Natural killer cell treated with Interleukin-12 subunit alpha and Interleukin-12 subunit beta and Interleukin-15 and Interleukin-18, amount 100 ng/mL, for 72 hours (primary cell): ENCODE measurements around the gene TP53RK. TPM values are rescaled to one million over a fixed set of nuclear protein-coding genes. Genes with fewer than 3 reads are reported as not detected.
A peak's percentile ranks its signal among the peaks of the same experiment; 100 is the strongest.

Experiments used
- ATAC-seq, 2 donors: fragments of 150-1000 bp; cut with Tn5 transposase in 1 of 2; sonication (Bioruptor Pico), chemical (Tn5 transposase) in 1 of 2; 2 replicates each; pipeline ENCODE4 v1.10.0; 2021
- DNase-seq: peaks from one replicate; pipeline ENCODE4 v3.0.0; 2022; ENCODE audit warnings: low spot score
- H3K27ac Mint-ChIP-seq, 2 donors: 1 replicate in 1 of 2; 2 replicates in 1 of 2; pipeline ENCODE4 v1.8.0; 2022; ENCODE audit warnings: mixed read lengths in 2 of 2, mild to moderate bottlenecking in 1 of 2, moderate library complexity in 1 of 2
- H3K27me3 Mint-ChIP-seq, 2 donors: 1 replicate in 1 of 2; 2 replicates in 1 of 2; pipeline ENCODE4 v1.8.0; 2022; ENCODE audit warnings: mixed read lengths in 2 of 2
- H3K36me3 Mint-ChIP-seq: one replicate; pipeline ENCODE4 v1.8.0; 2022; ENCODE audit warnings: mixed read lengths
- H3K4me1 Mint-ChIP-seq, 2 donors: 1 replicate in 1 of 2; 2 replicates in 1 of 2; pipeline ENCODE4 v1.8.0; 2022; ENCODE audit warnings: low read depth in 2 of 2, mixed read lengths in 2 of 2, mild to moderate bottlenecking in 1 of 2
- H3K4me3 Mint-ChIP-seq: one replicate; pipeline ENCODE4 v1.8.0; 2022; ENCODE audit warnings: mixed read lengths
- H3K9me3 Mint-ChIP-seq: 2 replicates; pipeline ENCODE4 v1.8.0; 2022; ENCODE audit warnings: mixed read lengths
- total RNA-seq, 2 donors: library from RNA; stranded (reverse); gene quantifications; one replicate each; pipeline ENCODE4 v1.2.3, GENCODE V29; 2022

The TP53RK gene
- total RNA-seq, result 10 to 100 TPM; 14.1 to 16.8 TPM

DNA sequence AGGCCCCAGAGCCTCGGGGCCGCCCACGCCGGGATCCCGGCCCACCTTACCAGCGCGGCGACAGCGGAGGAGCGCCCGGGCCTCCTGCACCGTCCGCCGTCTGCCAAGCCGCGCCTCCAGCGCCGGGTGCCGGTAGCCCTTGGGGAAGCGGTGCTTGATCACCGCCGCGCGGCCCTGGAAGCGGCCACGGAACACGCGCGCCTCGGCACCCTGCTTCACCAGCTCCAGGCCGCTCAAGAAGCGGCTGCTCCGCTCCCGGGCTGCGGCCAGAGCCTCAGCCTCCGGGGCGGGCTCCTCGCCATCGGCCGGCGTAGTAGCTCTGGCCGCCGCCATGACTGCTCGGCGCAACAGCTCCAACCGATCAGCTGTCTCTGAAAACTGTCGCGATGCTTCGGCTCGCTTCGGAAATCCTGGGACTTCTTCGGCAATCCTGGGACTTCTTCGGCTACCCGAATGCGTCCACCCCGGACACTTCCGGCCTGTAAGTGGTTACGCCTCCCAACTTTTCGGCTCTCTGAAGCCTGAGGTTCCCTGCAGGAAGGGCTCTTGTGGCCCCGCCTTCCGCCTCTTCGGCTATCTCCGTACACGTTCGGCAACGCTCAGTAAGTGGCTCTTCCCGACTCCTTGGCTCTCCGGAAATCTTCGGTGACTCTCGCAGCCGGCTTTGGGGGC is at the start of gene TP53RK:
TSS of gene TP53RK (minus strand) at position 363 of the 672 bp plus-strand sequence. CDS start at position 333, 30 bp downstream.
- Mint-ChIP-seq H3K9me3 (no peaks in the 10 kb centered on the region), H3K4me1 (peaks cover 30 to 46% of the 10 kb centered on the region in 2 donors), H3K4me3 (peak within 1 kb of the TSS; percentile 93), H3K27me3 (no peaks in the 10 kb centered on the region), H3K27ac (peak within 1 kb of the TSS; percentile 84 to 94), H3K36me3 (peaks cover 24% of the 10 kb centered on the region)
- DNase-seq (peak; percentile 98), ATAC-seq (peak; percentile 97 to 98)

DNA sequence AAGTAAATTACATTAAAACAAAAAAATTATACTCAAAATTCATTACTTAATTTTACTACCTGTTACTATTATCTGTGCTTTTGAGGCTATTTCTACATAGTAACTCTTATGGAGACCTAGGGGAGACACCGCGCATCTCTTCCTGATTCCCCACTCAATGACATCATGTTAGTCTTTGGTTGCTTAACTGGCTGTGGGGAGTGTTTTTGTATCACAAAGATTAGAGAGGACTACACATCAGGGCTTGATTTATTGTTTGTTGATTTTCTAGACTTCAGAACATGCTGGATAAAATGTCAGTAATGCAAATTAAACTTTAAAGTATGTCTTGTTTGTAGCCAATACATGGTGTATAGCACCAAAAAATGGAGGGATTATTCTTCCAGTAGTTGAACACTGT is 46.2 kb upstream of the TP53RK start:
- H3K9me3 Mint-ChIP-seq, result no peaks in the 10 kb centered on the region
- no peak overlapping the region for H3K4me3 Mint-ChIP-seq
- H3K27ac Mint-ChIP-seq, result no peak overlapping the region
- ATAC-seq (no peak), DNase-seq (no peak)
- peaks cover 12 to 18% of the 10 kb centered on the region in 2 donors for H3K27me3 Mint-ChIP-seq
- no peaks in the 10 kb centered on the region for H3K36me3 Mint-ChIP-seq
- peaks cover 0 to 3% of the 10 kb centered on the region in 2 donors for H3K4me1 Mint-ChIP-seq

DNA sequence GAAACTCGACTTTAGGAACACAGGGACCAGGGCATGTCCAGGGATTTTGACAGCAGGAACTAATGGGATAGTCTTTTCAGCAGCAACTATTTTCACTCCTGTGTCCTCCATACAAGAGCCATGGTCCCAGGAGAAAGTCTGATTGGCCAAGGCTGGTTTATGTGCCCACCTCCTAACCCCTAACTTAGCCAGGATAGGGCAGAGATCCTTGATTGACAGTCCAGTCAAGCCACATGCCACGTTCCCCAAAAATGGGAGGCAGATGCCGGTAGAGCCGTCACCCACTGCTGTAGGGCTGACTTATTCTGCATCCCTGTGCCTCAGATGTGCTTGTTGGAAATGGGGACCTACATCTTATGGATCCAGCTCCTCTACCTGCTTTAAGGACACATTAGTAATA is 42.5 kb upstream of the TP53RK start:
- Mint-ChIP-seq H3K27me3 (peaks cover 2 to 7% of the 10 kb centered on the region in 2 donors), H3K27ac (no peak overlapping the region), H3K9me3 (no peaks in the 10 kb centered on the region), H3K4me1 (no peaks in the 10 kb centered on the region), H3K36me3 (no peaks in the 10 kb centered on the region), H3K4me3 (no peak overlapping the region)
- ATAC-seq (no peak), DNase-seq (no peak)

GRCh38 chr20:46725186-46726165 is 36.2 kb upstream of the TP53RK start:
- no peaks in the 10 kb centered on the region for H3K36me3 Mint-ChIP-seq
- peak in 1 of 2 donors; percentile 37 for ATAC-seq
- no peak overlapping the region for H3K4me3 Mint-ChIP-seq
- H3K4me1 Mint-ChIP-seq, result no peaks in the 10 kb centered on the region
- H3K27me3 Mint-ChIP-seq, result peaks cover 2 to 7% of the 10 kb centered on the region in 2 donors
- H3K27ac Mint-ChIP-seq, result no peak overlapping the region
- DNase-seq, result no peak
- no peaks in the 10 kb centered on the region for H3K9me3 Mint-ChIP-seq

DNA sequence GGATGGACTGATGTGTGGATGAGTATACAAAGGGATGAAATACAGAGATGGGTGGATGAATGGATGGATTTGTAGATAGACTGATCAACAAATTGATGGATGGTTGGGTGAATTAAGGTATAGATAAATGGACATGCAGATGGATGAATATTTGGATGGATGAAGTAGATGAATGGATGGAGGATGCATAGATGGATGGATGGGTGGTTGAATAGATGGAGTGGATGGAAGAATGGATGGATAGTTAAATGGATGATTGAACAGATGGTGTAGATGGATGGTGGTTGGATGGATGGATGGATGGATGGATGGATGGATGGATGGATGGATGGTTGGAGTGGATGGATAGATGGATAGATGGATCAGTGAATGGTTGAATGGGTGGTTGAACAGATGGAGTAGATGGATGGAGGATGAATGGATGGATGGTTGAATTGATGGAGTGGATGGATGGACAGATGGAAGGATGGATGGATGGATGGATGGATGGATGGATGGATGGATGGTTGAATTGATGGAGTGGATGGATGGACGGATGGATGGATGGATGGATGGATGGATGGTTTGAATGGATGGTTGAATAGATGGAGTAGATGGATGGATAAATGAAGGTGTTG is 35.2 kb upstream of the TP53RK start:
- Mint-ChIP-seq H3K27ac (no peak overlapping the region), H3K4me1 (no peaks in the 10 kb centered on the region), H3K27me3 (no peaks in the 10 kb centered on the region), H3K9me3 (no peaks in the 10 kb centered on the region), H3K36me3 (no peaks in the 10 kb centered on the region), H3K4me3 (no peak overlapping the region)
- DNase-seq (no peak), ATAC-seq (no peak)

DNA sequence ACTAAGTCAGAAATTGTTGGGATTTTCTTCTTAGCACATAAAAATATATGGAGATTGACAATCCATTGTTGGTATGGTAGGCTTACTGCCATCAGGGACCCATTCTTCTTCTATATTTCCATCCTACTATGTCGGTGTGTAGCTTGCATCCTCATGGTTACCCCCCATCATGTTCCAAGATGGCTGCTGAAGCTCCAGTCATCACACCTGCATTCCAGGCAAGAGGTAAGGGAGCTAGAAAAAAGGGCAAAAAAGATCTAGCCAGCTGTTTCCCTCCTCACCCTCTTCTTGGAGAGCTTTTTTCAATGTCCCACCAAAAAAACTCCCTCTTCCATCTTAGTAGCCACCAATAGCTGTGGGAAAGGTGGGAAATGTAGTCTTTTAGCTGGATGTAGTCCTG is 33.8 kb upstream of the TP53RK start:
- DNase-seq (no peak), ATAC-seq (no peak)
- no peaks in the 10 kb centered on the region for H3K27me3 Mint-ChIP-seq
- H3K36me3 Mint-ChIP-seq, result no peaks in the 10 kb centered on the region
- no peaks in the 10 kb centered on the region for H3K9me3 Mint-ChIP-seq
- H3K27ac Mint-ChIP-seq, result no peak overlapping the region
- no peak overlapping the region for H3K4me3 Mint-ChIP-seq
- no peaks in the 10 kb centered on the region for H3K4me1 Mint-ChIP-seq

GRCh38 chr20:46722450-46722849 is 33.2 kb upstream of the TP53RK start:
- Mint-ChIP-seq H3K36me3 (no peaks in the 10 kb centered on the region), H3K4me3 (no peak overlapping the region), H3K27ac (no peak overlapping the region), H3K4me1 (no peaks in the 10 kb centered on the region), H3K27me3 (no peaks in the 10 kb centered on the region), H3K9me3 (no peaks in the 10 kb centered on the region)
- ATAC-seq, result no peak
- no peak for DNase-seq

DNA sequence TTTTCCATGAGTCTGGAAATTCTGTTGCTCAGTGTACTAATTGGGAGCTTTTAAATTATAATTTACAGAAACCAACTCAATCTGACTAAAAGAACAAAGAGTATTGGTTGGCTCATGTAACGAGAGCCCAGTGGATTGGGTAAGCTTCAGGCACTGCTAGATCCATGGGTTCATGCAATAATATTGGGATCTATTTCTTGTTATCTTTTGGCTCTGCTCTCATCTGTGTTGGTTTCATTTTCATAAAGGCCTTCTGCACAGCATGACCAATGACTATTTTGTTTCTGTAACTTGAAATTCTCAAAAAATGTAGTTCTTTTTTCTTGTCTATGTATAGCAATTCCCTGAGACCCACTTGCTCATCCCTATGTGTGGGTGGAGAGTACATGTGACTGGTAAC is 32.2 kb upstream of the TP53RK start:
- Mint-ChIP-seq H3K27ac (no peak overlapping the region), H3K4me1 (no peaks in the 10 kb centered on the region), H3K4me3 (no peak overlapping the region), H3K9me3 (no peaks in the 10 kb centered on the region), H3K27me3 (no peaks in the 10 kb centered on the region), H3K36me3 (no peaks in the 10 kb centered on the region)
- ATAC-seq, result no peak
- no peak for DNase-seq

DNA sequence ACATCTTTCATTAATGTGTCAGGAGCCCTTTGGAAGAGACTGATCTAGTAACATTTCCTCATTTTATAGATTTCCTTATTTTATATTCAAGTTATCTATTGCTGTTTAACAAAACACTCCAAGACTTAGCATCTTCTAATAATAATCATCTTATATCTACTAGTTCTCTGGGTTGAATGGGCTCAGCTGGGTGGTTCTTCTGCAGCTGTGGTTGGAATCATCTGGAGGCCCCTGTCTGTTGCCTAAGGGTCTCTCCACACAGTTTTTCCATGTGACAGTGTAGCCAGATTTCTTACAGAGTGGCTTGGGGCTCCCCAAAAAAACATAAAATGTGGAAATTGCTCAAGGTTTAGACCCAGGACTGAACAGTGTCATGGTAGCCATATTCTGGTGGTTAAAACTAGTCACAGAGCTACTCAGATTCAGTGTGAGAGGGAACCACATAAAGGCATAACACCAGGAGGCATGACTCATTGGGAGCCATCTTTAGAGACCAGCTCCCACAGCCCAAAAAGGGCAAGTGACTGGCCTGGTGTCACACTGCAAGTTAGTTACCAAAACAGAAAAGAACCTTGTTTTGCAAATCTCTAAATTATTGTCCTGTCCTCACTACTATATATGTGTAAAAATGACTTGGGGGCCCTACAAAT is 31.7 kb upstream of the TP53RK start:
- Mint-ChIP-seq H3K4me3 (no peak overlapping the region), H3K9me3 (no peaks in the 10 kb centered on the region), H3K4me1 (no peaks in the 10 kb centered on the region), H3K27me3 (no peaks in the 10 kb centered on the region), H3K36me3 (no peaks in the 10 kb centered on the region), H3K27ac (no peak overlapping the region)
- peak in 1 of 2 donors; percentile 75 for ATAC-seq
- DNase-seq, result no peak

- no peak for ATAC-seq
- H3K27ac Mint-ChIP-seq, result no peak overlapping the region
- DNase-seq, result no peak
- H3K4me3 Mint-ChIP-seq, result no peak overlapping the region
- H3K27me3 Mint-ChIP-seq, result peaks cover 4% of the 10 kb centered on the region in 2 donors
- H3K9me3 Mint-ChIP-seq, result no peaks in the 10 kb centered on the region
- H3K4me1 Mint-ChIP-seq, result no peaks in the 10 kb centered on the region
- H3K36me3 Mint-ChIP-seq, result no peaks in the 10 kb centered on the region
These were observed 30.8 kb upstream of the TP53RK start for GRCh38 chr20:46720019-46720418.

DNA sequence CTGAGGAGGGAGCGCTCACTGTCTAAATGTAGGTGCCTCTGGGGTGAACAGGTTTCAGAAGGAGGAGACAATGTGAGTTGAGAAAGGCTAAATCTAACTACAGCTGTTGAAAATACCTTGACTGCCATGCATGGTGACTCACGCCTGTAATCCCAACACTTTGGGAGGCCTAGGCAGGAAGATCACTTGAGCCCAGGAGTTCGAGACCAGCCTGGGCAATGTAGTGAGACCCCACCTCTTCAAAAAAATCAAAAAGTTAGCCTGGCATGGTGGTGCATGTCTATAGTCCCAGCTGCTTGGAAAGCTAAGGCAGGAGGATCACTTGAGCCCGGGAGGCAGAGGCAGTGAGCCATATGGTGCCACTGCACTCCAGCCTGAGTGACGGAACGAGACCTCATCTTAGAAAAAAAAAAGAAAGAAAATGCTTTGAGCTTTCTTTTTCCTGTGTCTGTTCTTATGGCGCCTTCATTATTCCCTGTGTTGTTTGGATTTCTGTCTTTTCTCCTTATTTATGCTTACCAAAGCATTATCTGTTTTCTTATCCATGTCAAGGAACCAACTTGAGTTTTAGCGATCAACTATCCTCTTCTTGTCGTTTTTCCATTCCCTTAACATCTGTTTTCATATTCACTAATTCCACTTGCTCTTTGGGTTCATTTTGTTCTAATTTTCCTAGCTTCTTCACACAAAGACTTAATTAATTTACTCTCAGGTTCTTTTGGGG is 28.7 kb upstream of the TP53RK start:
- H3K4me1 Mint-ChIP-seq, result no peaks in the 10 kb centered on the region
- H3K4me3 Mint-ChIP-seq, result no peak overlapping the region
- no peak for DNase-seq
- peaks cover 13 to 19% of the 10 kb centered on the region in 2 donors for H3K27me3 Mint-ChIP-seq
- no peak for ATAC-seq
- no peak overlapping the region for H3K27ac Mint-ChIP-seq
- H3K9me3 Mint-ChIP-seq, result no peaks in the 10 kb centered on the region
- H3K36me3 Mint-ChIP-seq, result no peaks in the 10 kb centered on the region

DNA sequence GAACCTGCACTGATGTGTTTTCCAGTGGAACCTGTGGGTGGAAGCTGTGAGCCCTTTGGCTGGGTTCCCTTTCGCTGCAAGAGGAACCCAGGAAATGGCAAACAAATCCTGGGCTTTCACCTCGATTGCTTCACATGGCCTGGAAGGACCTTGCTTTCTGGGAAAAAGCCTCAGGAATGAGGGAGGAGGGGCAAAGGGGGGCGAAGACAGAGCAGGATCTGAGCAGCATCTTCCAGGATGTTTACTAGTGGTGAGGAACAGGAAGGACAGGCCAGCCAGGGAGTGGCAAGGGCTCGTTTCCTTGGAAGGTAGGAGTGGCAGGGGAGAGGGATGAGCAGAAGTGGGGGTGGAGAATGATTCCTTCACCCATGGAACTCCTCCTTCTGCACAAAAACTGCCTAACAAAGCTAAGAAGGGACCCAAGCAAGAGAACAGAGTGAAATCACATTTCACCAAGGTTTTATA is 26.1 kb upstream of the TP53RK start:
- H3K36me3 Mint-ChIP-seq, result no peaks in the 10 kb centered on the region
- H3K9me3 Mint-ChIP-seq, result no peaks in the 10 kb centered on the region
- H3K27ac Mint-ChIP-seq, result no peak overlapping the region
- peaks cover 17 to 24% of the 10 kb centered on the region in 2 donors for H3K27me3 Mint-ChIP-seq
- ATAC-seq, result no peak
- no peak overlapping the region for H3K4me3 Mint-ChIP-seq
- DNase-seq, result no peak
- H3K4me1 Mint-ChIP-seq, result peaks cover 2% of the 10 kb centered on the region in 2 donors
